Measurements from ENCODE around the gene DUSP15.
"Not testable (repeated sequence)": the region's sequence is repeated elsewhere in the genome, so short reads cannot be mapped to it uniquely, and the experiment has no call there.

DUSP15 gene

GRCh38 chr20:31839782-31840487 lies 30.4 kb downstream of the DUSP15 start:
- DNase-seq (ENCODE audit: low read depth) = no peak

GRCh38 chr20:31838646-31839292 lies 31.6 kb downstream of the DUSP15 start:
- no peak for DNase-seq (ENCODE audit: low read depth)

- no peak for DNase-seq (ENCODE audit: low read depth)
Observed at GRCh38 chr20:31837896-31838397, 32.4 kb downstream of the DUSP15 start.

- no peak for DNase-seq (ENCODE audit: low read depth)
Observed at GRCh38 chr20:31836853-31837608, 33.3 kb downstream of the DUSP15 start.

- DNase-seq (ENCODE audit: low read depth) = no peak
Observed at GRCh38 chr20:31835977-31836852, 34.1 kb downstream of the DUSP15 start.

GRCh38 chr20:31835554-31835953 lies 34.8 kb downstream of the DUSP15 start:
- no peak for DNase-seq (ENCODE audit: low read depth)

GRCh38 chr20:31833931-31834521 lies 36.3 kb downstream of the DUSP15 start:
- DNase-seq (ENCODE audit: low read depth) = no peak

GRCh38 chr20:31833130-31833930 lies 37.0 kb downstream of the DUSP15 start:
- peak; percentile 47 for DNase-seq (ENCODE audit: low read depth)

GRCh38 chr20:31831771-31832306 lies 38.5 kb downstream of the DUSP15 start:
- no peak for DNase-seq (ENCODE audit: low read depth)

GRCh38 chr20:31831211-31831610 lies 39.1 kb downstream of the DUSP15 start:
- no peak for DNase-seq (ENCODE audit: low read depth)

GRCh38 chr20:31830406-31830981 lies 39.8 kb downstream of the DUSP15 start:
- DNase-seq (ENCODE audit: low read depth) = no peak

- no peak for DNase-seq (ENCODE audit: low read depth)
Observed at GRCh38 chr20:31829731-31830130, 40.6 kb downstream of the DUSP15 start.

GRCh38 chr20:31828016-31828415 lies 42.3 kb downstream of the DUSP15 start:
- not testable (repeated sequence) for DNase-seq (ENCODE audit: low read depth)

GRCh38 chr20:31827059-31827458 lies 43.3 kb downstream of the DUSP15 start:
- DNase-seq (ENCODE audit: low read depth) = no peak

GRCh38 chr20:31826074-31826473 lies 44.3 kb downstream of the DUSP15 start:
- DNase-seq (ENCODE audit: low read depth) = no peak

GRCh38 chr20:31824554-31825313 lies 45.6 kb downstream of the DUSP15 start:
- no peak for DNase-seq (ENCODE audit: low read depth)

GRCh38 chr20:31824125-31824485 lies 46.2 kb downstream of the DUSP15 start:
- no peak for DNase-seq (ENCODE audit: low read depth)

- no peak for DNase-seq (ENCODE audit: low read depth)
Observed at GRCh38 chr20:31823360-31824124, 46.8 kb downstream of the DUSP15 start.
